Activated effector memory CD4-positive, alpha-beta T cell treated with Interleukin-2 at 50 U/mL for 16 hours (primary cell): ENCODE results near the gene PIM3.
A peak's percentile ranks its signal among the peaks of the same experiment; 100 is the strongest.
"Not testable (repeated sequence)": the region's sequence is repeated elsewhere in the genome, so short reads cannot be mapped to it uniquely, and the experiment has no call there.

Source experiments
- DNase-seq: peaks from one replicate; pipeline ENCODE4 v3.0.0-alpha.2; 2020

PIM3 gene

GRCh38 chr22:49968831-49969661 lies 8.5 kb downstream of the PIM3 start:
- DNase-seq = no peak

GRCh38 chr22:49969751-49970527 lies 9.4 kb downstream of the PIM3 start:
- no peak for DNase-seq

- peak; percentile 91 for DNase-seq
These were observed 10.1 kb downstream of the PIM3 start for GRCh38 chr22:49970528-49971231.

GRCh38 chr22:49971232-49972162 lies 10.9 kb downstream of the PIM3 start:
- no peak for DNase-seq

- DNase-seq = no peak
These were observed 11.8 kb downstream of the PIM3 start for GRCh38 chr22:49972163-49973017.

- no peak for DNase-seq
These were observed 12.7 kb downstream of the PIM3 start for GRCh38 chr22:49973018-49973961.

GRCh38 chr22:49975543-49976389 lies 15.2 kb downstream of the PIM3 start:
- no peak for DNase-seq

GRCh38 chr22:49976439-49977175 lies 16.0 kb downstream of the PIM3 start:
- no peak for DNase-seq

- DNase-seq = no peak
These were observed 17.0 kb downstream of the PIM3 start for GRCh38 chr22:49977578-49977977.

- no peak for DNase-seq
These were observed 19.2 kb downstream of the PIM3 start for GRCh38 chr22:49979587-49980264.

GRCh38 chr22:49981799-49982198 lies 21.2 kb downstream of the PIM3 start:
- DNase-seq = not testable (repeated sequence)

- DNase-seq = no peak
These were observed 22.8 kb downstream of the PIM3 start for GRCh38 chr22:49983148-49984042.

- no peak for DNase-seq
These were observed 25.8 kb downstream of the PIM3 start for GRCh38 chr22:49986325-49986724.

GRCh38 chr22:49989826-49990225 lies 29.3 kb downstream of the PIM3 start:
- not testable (repeated sequence) for DNase-seq

- DNase-seq = no peak
These were observed 30.6 kb downstream of the PIM3 start for GRCh38 chr22:49991167-49991566.

- no peak for DNase-seq
These were observed 31.4 kb downstream of the PIM3 start for GRCh38 chr22:49991907-49992533.
